Uterus (tissue), 4 donors: ENCODE data around the gene ILK. TPM values are rescaled to one million over a fixed set of nuclear protein-coding genes. Genes with fewer than 3 reads are reported as not detected.

Source experiments
- DNase-seq, 2 donors: peaks; one replicate each; pipeline ENCODE4 v3.0.0-alpha.2; 2019 to 2020
- H3K27ac ChIP-seq, 2 donors: fragments of 200-600 bp; sonication (generic); 1 replicate in 1 of 2; 2 replicates in 1 of 2; pipeline ENCODE4 v1.5.1; 2016 to 2018
- H3K27me3 ChIP-seq, 2 donors: fragments of 200-600 bp; sonication (generic); one replicate each; pipeline ENCODE4 v1.5.1; 2018 to 2019; ENCODE audit warnings: control low read depth in 1 of 2
- H3K36me3 ChIP-seq, 2 donors: fragments of 200-600 bp; sonication (generic); one replicate each; pipeline ENCODE4 v1.5.1; 2019; ENCODE audit warnings: control low read depth in 1 of 2
- H3K4me1 ChIP-seq, 2 donors: fragments of 200-600 bp; sonication (generic); one replicate each; pipeline ENCODE4 v1.5.1; 2018 to 2019; ENCODE audit warnings: control low read depth in 1 of 2
- H3K4me3 ChIP-seq, 2 donors: fragments of 200-600 bp; sonication (generic); 1 replicate in 1 of 2; 2 replicates in 1 of 2; pipeline ENCODE4 v1.5.1; 2018 to 2019; ENCODE audit warnings: mild to moderate bottlenecking in 1 of 2
- H3K9me3 ChIP-seq, 2 donors: fragments of 200-600 bp; sonication (generic); one replicate each; pipeline ENCODE4 v1.5.1; 2019; ENCODE audit warnings: control low read depth in 1 of 2
- POLR2A ChIP-seq, 2 donors: fragments of 450-650 bp; IDR thresholded peaks; one replicate each; pipeline ENCODE4 v1.6.1; 2016; ENCODE audit warnings: antibody characterized with exemption in 2 of 2, mild to moderate bottlenecking in 1 of 2, moderate library complexity in 1 of 2
- intact Hi-C: fragments of 100-400 bp; cut with DNase I; formaldehyde crosslinking; loops from one replicate; pipeline ENCODE4 v1.15.1; 2023; ENCODE audit warnings: low total_unique reads
- total RNA-seq, 4 donors: library from RNA; depleted of rRNA in 3 of 4; stranded (reverse); fragments of >200 nt in 3 of 4; gene quantifications; one replicate each; pipeline versions ENCODE4 v1.1.0 to v1.2.4, GENCODE V29; 2014 to 2023
- TF ChIP-seq, protein P1 (sequence below), 4 experiments: fragments of 200-600 bp in 2 of 4; fragments of 450-650 bp in 2 of 4; sonication (generic) in 2 of 4; IDR thresholded peaks; one replicate each; pipeline ENCODE4 v1.5.1; 2016 to 2019; ENCODE audit warnings: antibody characterized with exemption in 4 of 4, mild to moderate bottlenecking in 2 of 4, moderate library complexity in 1 of 4
- donor health status: DM: yes; HTN: yes; CAD: no.

The ILK gene
- total RNA-seq, 4 donors from 2014 or later, result 205 to 336 (median 279) TPM

DNA sequence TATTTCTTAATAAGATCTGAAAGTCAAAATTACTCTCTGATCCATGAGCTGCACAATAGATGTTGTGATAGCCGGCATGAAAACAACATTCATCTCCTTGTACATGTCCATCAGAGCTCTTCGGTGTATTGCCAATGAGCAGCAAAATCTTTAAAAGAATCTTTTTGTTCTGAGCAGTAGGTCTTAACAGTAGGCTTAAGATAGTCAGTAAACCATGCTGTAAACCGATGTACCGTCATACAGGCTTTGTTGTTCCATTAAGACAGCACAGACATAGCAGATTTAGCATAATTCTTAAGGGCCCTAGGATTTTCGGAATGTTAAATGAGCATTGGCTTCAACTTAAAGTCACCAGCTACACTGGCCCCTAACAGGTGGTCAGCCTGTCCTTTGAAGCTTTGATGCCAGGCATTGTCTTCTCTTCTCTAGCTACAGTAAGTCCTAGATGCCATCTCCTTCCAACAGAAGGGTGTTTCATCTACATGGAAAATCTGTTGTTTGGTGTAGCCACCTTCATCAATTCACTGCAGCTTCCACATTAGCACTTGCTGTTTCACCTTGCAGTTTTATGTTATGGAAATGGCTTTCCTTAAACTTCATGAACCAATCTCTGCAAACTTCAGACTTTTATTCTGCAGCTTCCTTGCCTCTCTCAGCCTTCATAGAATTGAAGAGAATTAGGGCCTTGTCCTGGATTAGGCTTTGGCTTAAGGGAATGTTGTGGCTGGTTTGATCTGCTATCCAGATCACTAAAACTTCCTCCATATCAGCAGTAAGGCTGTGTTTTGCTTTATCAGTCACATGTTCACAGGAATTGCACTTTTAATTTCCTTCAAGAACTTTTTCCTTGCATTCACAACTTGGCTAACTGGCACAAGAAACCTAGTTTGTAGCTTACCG lies 28.5 kb upstream of the ILK start:
- DNase-seq, result no peak
- H3K27ac ChIP-seq, result no peak overlapping the region

DNA sequence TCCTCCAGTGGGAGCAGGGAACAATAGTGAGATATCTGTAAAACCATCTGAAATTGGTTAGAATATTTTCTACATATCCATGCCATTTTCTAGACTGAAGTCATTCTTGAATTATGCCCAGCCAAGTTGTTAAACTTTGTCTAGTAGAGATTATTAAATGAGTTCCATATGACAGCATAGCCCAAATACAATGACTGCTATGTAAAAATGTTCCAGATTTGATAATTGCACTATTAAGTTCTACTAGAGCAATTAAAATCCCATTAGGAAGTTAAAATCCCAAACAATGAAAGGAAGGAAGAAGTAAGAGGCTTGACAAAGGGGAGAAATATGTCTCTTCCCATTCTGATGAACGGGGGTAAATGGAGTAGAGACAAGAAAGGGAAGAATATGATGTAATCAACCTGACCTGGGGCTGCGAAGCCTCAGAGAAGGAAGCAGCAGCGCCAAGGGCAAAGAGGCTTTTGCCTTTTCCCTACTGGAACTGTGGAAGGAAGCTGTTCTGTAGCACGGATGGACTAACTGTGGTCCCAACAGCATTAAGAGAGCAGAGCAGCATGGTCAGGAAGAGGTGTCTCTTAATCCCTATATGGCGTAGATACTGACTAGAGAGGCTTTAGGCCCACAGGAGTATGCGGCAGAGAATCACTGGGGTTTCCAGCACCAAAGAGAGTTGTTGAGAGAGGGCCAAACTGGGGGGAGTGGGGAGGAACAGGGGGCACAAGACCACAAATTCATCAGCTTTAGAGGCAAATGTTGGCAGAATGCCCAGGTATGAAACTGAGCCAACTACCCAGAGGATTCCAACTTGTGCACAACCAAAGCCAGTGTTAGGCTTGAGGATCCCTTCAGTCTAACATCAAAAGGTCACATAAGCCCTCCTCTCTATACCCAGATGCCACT lies 26.9 kb upstream of the ILK start:
- no peaks in the 10 kb centered on the region for H3K27me3 ChIP-seq
- intact Hi-C loops, result no loop called here
- TF ChIP-seq, protein P1, sequence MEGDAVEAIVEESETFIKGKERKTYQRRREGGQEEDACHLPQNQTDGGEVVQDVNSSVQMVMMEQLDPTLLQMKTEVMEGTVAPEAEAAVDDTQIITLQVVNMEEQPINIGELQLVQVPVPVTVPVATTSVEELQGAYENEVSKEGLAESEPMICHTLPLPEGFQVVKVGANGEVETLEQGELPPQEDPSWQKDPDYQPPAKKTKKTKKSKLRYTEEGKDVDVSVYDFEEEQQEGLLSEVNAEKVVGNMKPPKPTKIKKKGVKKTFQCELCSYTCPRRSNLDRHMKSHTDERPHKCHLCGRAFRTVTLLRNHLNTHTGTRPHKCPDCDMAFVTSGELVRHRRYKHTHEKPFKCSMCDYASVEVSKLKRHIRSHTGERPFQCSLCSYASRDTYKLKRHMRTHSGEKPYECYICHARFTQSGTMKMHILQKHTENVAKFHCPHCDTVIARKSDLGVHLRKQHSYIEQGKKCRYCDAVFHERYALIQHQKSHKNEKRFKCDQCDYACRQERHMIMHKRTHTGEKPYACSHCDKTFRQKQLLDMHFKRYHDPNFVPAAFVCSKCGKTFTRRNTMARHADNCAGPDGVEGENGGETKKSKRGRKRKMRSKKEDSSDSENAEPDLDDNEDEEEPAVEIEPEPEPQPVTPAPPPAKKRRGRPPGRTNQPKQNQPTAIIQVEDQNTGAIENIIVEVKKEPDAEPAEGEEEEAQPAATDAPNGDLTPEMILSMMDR (IDR thresholded peaks at IDR 0.05), result no peak
- TF ChIP-seq POLR2A (IDR thresholded peaks at IDR 0.05), result no peak
- no peak overlapping the region for H3K4me3 ChIP-seq
- DNase-seq, result peak; percentile 46 to 48
- H3K36me3 ChIP-seq, result no peaks in the 10 kb centered on the region
- peaks cover 0 to 11% of the 10 kb centered on the region in 2 donors for H3K4me1 ChIP-seq
- H3K27ac ChIP-seq, result peak overlapping the region; percentile 59 to 67
- no peaks in the 10 kb centered on the region for H3K9me3 ChIP-seq

More for the DNA sequence above, 28.5 kb upstream of the ILK start:
- H3K9me3 ChIP-seq, result no peaks in the 10 kb centered on the region
- no peaks in the 10 kb centered on the region for H3K27me3 ChIP-seq
- TF ChIP-seq, protein P1 (IDR thresholded peaks at IDR 0.05), result no peak
- TF ChIP-seq POLR2A (IDR thresholded peaks at IDR 0.05), result no peak
- H3K4me1 ChIP-seq, result peaks cover 0 to 11% of the 10 kb centered on the region in 2 donors
- intact Hi-C loops, result no loop called here
- H3K4me3 ChIP-seq, result no peak overlapping the region
- no peaks in the 10 kb centered on the region for H3K36me3 ChIP-seq

DNA sequence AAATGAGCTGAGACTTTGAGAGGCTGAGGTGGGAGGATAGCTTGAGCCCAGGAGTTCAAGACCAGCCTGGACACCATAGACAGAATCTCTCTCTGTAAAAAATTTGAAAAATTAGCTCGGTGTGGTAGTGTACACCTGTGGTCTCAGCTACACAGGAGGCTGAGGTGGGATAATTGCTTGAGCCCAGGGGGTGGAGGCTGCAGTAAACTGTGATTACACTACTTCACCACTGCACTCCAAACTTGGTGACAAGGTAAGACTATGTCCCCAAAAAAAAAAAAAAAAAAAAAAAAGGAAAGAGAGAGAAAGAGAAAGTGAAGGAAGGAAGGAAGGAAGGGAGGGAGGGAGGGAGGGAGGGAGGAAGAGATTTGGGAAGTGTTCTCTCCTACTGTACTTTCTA lies 25.4 kb upstream of the ILK start:
- H3K36me3 ChIP-seq, result no peaks in the 10 kb centered on the region
- no peak for DNase-seq
- TF ChIP-seq, protein P1 (IDR thresholded peaks at IDR 0.05), result no peak
- no peak for TF ChIP-seq POLR2A (IDR thresholded peaks at IDR 0.05)
- intact Hi-C loops, result no loop called here
- H3K4me1 ChIP-seq, result peaks cover 0 to 11% of the 10 kb centered on the region in 2 donors
- H3K27ac ChIP-seq, result no peak overlapping the region
- H3K27me3 ChIP-seq, result no peaks in the 10 kb centered on the region
- peaks cover 0 to under 1% of the 10 kb centered on the region in 2 donors for H3K9me3 ChIP-seq
- H3K4me3 ChIP-seq, result no peak overlapping the region

DNA sequence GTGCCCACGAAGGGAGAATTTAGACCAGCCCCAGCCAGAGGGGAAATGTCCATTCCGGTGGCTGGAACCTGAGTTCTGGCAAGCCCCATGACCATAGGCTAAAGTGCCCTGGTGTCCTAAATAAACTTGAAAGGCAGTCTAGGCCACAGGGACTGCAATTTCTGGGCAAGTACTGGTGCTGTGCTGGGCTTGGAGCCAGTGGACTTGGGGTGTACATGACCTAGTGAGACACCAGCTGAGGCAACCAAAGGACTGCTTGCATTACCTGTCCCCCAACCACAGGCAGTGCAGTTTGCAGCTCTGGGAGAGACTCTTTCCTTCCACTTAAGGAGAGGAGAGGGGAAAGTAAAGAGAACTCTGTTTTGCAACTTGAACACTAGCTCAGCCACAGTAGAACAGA lies 23.9 kb upstream of the ILK start:
- H3K4me3 ChIP-seq, result no peak overlapping the region
- H3K27ac ChIP-seq, result no peak overlapping the region
- no peaks in the 10 kb centered on the region for H3K36me3 ChIP-seq
- TF ChIP-seq, protein P1 (IDR thresholded peaks at IDR 0.05), result no peak
- TF ChIP-seq POLR2A (IDR thresholded peaks at IDR 0.05), result no peak
- no peak for DNase-seq
- H3K4me1 ChIP-seq, result peaks cover 0 to 11% of the 10 kb centered on the region in 2 donors
- intact Hi-C loops, result no loop called here
- H3K9me3 ChIP-seq, result peaks cover 0 to 9% of the 10 kb centered on the region in 2 donors
- no peaks in the 10 kb centered on the region for H3K27me3 ChIP-seq
